CD4-positive, alpha-beta T cell treated with Interleukin-15 for 1 hour (primary cell): ENCODE data around the gene KSR1.
A peak's percentile ranks its signal among the peaks of the same experiment; 100 is the strongest.
"Not testable (repeated sequence)": the region's sequence is repeated elsewhere in the genome, so short reads cannot be mapped to it uniquely, and the experiment has no call there.

Experiments used
- DNase-seq: peaks from one replicate; pipeline ENCODE4 v3.0.0-alpha.2; 2020

The KSR1 gene

DNA sequence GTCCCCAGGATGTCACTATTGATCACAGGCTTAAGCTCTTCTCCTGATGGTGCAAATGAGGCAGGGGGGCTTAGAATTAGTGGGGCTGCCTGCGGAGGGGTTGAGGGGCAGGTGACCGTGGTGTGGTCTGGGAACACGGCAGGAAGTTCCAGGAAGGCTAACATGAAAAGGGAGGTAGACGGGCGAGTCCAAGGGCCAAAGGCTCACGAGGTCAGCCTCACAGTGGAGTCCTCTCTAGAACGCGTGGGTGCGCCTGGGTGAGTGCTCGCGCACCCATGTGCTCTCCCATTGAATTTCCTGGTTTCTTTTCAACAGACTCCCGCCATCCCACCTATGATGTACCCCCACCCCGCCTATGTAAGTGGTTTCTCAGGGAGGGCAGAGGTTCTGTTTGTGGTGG, 190.0 kb downstream of the KSR1 start:
- peak; percentile 9 for DNase-seq

DNA sequence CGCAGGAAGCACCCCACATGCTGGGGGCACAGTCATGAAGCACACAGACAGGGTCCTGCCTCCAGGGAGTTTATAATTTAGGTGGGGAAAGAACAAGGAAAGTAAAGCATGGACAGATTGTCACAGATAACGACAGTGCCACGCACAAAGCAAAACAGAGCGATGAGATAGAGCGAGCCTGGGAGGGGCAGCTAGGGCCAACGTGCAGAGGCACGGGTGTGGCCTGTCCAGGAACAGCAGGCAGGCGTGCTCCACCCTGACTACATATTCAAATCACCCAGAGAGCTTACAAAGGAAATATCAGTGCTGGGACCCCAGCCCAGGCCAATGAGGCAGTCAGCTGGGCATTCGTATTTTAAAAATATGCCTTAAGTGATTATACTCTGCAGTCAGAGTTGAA, 191.5 kb downstream of the KSR1 start:
- no peak for DNase-seq

DNA sequence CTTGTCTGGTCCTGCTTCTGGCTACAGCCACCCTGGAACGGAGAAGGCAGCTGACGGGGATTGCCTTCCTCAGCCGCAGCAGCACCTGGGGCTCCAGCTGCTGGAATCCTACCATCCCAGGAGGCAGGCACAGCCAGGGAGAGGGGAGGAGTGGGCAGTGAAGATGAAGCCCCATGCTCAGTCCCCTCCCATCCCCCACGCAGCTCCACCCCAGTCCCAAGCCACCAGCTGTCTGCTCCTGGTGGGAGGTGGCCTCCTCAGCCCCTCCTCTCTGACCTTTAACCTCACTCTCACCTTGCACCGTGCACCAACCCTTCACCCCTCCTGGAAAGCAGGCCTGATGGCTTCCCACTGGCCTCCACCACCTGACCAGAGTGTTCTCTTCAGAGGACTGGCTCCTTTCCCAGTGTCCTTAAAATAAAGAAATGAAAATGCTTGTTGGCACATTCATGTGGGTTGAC, 192.9 kb downstream of the KSR1 start:
- DNase-seq = not testable (repeated sequence)

DNA sequence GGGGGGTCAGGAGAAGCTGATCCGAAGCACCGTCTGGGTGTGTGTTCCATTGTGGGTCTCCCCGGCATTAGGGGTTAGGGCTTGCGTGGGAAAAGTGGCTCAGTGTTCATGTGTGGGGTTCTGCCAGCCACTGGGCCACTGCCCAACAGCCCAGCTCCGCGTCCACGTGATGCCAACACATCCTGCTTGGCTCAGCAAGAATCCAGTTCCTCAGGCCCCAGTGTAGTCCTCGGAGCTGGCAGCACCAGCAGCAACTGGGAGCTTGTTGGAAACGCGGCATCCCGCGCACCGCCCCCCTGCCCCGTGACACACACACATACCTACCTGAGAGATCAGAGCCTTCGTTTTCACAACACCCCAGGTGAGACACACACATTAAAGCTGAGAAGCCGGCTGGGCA, 193.7 kb downstream of the KSR1 start:
- DNase-seq = no peak

DNA sequence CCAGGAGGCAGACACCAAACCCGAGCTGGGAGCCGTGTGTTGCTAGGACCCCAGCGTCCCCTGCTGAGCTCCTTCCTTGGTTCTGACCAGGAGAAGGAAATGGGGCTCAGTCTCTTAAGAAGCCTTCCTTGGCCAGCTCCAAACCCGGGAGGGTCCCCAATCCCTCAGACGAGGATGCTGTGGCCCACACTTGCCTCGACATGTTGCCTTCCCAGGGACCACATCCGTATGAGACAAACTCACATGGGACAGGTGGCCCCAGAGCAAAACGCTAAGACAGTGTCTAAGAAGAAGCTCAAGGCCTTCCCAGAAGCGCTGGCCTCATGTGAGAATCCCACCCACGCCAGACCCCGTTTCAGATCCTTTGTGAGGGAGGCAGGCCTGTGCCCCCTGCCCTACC, 194.6 kb downstream of the KSR1 start:
- no peak for DNase-seq

DNA sequence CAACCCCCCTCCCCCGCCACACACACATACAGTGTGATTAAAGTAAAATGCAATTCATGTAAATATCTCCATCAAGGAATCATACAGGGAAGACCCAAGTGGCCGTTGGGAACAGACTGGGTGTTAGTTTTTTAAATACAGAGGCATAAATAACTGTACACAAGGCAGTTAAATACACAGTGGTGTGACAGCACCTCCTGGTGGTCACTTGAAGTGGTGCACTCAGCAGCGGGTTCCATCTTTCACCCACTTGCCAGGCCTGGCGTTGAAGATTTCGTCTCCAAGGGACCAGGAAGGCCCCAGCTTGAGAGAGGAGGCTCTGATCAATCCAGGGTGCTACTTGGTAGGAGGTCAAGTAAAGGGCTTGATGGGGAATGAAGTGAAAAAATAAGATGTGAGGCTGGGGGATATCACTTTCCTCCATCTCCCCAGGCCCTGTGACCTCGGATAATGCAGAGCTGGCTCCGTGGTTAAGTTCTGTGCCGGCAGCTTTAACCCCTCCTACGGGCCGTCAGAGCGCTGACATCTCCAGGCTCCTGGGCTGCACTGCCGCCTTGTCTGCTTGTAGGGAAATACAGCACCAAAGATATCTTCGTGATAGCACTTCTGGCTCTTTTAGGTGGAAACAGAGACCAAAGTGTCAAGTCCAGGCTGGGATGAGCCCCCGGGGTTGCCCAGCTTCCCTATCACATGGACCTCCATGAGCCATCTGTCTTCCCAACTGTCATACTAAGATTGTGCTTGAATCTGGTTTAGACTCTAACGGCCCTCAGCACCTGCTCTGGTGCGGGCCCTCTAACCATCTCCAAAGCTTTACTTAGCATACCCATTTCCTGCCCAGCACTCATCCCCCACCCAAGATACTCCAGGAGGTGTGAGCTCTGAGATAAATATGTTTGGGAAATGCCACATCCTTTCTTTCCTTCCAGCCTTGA, 195.4 kb downstream of the KSR1 start:
- peak; percentile 60 for DNase-seq

DNA sequence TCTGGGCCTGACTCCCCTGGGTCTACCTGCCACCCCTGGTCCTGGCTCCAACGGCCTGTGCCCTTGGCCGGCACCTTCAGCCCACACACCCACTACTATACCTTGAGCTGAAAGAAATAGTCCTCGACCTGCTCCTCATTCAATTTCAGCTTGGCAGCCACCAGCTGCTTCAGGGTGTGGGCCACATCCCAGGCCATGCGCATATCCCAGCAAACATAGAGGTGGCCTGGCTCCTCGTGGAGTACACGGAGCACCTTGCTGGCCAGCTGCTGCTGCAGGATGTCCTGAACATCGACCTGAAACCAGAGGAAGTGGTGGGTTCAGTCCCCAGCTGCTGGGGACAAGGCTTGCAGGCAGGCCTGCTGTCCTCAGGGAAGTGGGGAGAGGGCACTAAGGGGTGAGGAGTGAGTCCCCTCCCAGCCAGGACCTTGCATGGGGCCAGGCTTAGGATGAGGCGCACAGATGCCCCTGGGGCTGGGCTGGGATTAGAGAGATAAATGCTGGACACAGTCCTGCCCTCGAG, 197.3 kb downstream of the KSR1 start:
- not testable (repeated sequence) for DNase-seq

DNA sequence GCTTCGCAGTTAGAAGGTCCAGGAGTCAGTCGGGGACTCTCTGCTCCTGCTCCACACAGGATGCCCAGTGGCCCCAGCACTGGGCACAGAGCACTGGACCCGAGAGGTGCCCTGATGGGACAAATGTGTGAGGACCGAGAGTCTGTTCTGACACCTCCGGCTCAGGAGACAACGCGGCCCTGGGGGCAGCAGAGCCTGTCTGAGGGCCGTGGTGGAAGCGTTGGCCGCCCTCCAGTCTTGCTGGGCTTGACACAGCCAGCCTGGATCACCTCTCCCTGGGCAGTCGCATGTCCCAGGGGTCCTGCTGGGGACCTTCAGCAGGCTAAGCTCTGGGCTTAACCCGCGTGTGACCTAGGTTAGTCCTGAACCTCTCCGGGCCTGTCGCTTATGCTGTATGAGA, 197.9 kb downstream of the KSR1 start:
- DNase-seq = no peak

DNA sequence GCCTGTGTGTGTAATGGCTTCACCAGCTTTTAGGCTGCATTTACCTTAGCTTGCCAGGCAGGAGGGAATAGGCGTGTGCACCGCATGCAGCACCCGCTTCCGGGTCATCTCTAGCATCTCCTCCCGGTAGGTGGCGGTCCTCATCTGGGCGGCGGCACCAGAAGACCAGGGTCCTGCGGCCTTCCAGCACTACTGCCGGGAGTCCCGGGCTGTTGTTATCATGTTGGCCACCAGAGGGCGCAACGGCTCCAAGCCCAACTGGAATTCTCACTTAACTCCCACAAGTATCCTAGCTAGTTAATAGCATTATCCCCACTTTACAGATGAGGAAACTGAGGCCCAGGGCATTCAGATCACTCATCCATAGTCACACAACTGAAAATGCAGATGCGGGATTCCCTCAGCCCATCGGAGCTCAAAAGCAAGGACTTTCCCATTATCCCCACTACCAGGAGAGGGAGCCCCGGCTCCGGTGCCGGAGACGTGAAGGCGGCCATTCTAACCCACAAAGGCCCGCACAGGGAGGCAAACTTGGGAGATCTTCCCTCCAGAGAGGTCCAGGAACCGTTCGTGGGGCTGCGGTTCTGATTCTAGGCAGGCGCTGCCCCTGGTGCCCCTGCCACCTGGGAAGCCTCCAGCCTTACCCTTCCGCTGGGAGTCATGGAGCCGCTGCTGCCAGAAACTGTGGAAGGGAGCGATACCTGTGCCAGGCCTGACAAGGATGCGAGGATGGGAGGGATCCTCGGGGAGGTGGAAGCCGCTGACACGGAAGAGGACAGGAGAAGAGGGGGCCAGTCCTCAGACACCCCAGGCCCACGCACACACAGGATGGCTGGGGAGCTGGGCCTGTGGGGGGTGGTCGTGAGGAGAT, 198.6 kb downstream of the KSR1 start:
- DNase-seq = peak; percentile 66

DNA sequence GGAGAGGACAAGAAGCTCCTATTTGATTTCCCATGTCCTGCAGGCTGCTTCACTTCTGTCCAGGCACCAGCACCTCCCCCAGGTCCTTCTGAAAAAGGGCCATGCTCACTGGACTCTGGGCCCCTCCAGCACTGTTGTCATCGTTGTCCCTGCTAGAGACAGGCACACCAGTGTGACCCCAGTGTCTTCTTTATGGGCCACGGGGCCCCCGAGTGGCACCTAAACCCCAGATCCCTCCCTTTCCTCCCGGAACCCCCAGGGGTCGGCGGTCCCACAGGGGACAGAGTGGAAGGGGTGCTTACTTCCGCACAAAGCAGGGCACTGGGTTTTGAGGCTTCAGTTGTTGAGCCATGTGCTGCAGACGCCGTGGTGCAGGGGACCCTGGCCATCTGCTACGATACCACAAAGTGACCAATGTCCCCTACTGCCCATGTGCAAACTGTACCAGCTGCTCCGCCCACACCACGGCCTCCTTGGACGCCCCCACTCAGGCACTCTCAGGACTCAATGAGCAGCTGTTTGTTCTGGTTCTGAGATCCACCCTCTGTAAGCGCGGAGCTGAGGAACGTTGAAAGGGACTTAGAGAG, 199.4 kb downstream of the KSR1 start:
- DNase-seq = not testable (repeated sequence)

DNA sequence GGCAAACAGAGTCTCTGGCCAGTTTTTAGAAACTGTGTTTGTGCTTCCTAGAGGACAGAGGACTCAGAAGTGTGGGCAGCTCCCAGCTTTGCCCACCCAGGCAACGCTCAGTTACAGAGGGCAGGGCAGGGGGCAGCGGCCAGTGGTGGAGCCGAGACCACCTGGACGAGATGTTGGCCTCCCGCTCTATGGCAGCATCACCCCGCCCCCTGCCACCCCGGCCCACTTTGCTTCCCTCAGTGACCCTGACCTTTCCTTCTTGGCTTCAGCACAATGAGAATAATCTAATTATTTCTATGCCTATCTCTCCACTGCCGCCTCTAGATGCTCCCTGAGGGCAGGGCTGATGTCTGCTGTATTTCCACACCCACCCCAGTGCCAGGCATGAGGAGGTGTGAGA, 200.4 kb downstream of the KSR1 start:
- DNase-seq = not testable (repeated sequence)

DNA sequence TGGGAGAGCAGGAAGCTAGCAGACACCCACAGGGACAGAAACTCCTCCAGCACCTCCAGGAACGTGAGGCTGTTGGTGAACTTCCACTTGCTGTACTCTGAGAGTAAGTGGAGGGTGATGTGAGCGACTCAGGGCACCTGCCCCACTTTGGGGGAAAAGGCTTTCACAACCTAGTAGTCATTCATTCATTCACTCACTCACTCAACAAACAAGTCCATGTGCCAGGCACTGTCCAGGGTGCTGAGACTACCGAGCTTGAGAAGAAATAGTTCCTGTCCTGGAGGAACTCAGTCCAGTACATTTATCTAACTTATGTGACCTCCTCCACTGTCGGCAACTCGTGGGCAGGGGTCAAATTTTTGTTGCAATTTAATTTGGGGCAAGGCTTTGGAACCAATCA, 201.4 kb downstream of the KSR1 start:
- no peak for DNase-seq

DNA sequence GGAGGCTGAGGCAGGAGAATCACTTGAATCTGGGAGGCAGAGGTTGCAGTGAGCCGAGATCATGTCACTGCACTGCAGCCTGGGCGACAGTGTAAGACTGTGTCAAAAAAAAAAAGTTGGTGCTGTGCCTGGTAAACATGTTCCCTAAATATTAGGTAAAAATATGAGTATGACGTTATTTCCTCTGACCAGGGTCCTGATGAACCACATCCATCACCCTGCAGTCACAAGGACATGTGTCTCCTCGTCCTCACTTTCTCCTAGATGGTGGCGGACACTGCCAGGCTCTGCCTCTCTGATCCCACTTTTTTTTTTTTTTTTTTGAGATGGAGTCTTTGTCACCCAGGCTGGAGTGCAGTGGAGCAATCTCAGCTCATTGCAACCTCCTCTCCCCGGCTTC, 203.4 kb downstream of the KSR1 start:
- DNase-seq = no peak

DNA sequence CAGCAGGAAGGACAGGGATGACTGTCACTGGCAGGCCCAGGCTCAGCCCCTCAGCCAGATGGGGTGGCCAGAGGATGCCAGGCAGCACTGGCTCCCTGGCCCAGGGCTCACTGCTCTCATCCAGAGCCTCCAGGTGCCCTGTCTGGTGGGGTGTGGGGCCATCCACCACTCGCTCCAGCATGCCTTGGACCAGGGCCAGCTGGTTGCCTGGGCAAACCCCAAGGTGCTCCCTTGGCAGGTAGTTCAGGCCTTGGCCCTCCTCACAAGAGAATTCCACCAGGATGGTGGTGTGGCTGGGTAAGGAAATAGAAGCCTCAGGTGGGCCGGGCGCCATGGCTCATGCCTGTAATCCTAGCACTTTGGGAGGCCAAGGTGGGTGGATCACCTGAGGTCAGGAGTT, 204.2 kb downstream of the KSR1 start:
- no peak for DNase-seq

DNA sequence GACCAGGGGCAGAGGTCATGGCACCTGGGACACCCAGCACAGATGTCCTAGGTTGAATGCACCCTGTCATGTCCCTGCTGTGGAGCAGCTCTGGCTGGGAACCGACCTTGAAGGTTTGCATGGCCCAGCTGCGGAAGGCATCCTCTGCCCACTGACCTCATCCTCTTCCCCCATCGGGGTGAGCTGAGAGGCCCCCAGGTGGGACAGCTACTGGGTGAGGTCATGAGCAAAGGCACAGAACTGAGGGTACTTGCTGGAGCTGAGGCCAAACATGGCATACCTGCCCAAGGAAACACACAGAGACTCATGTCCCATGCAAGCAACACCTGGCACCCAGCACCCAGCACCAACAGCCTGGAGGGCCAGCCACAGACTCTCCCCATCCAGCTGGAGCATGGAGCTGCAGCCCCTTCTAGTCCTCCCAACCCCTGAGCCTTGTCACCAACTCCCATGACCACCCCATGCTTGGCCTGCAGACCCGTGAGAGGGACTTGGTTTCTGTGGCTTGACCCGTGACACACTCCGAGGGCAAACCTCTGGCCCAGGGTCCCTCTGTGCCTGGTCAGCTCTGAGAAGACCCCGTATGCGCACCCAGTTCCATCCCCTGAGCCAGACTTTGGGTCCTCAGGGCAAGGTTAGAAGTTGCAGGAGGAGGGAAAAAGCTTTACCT, 207.8 kb downstream of the KSR1 start:
- peak; percentile 16 for DNase-seq

DNA sequence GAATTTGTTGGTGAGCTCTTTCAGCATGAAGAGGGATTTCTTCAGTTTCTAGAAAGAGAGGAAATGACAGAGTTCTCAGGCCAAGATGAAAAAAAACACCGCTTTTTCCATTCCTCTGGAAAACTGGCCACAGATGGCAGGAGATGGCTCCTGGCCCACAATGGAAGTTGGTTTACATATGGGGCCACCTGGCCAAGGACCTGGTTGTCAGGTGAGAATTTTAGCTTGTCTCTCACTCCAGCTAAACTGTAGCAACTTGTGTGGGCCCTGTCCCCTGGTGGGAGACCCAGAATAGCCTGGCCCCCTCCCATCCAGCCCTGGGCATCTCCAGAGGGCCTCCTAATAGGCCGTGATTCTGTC, 208.3 kb downstream of the KSR1 start:
- peak; percentile 6 for DNase-seq

DNA sequence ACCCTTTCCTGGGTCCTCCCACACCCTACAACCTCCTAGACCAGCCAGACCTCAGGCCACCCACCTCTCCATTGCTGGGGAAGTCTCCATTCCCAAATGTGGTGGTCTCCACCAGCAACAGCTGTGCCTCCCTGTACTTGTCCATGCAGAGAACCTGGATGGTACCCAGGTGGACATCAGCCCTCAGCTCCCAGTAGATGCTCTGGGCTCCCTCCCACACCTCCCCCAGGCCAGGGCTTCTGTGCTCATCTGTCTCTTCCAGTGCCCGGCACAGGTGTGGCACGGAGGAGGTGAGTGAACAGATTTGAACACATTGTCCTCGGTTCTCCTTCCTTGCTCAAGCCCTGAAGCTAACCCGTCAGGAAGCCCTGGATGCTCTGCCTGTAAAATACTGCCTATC, 209.3 kb downstream of the KSR1 start:
- DNase-seq = peak; percentile 13

DNA sequence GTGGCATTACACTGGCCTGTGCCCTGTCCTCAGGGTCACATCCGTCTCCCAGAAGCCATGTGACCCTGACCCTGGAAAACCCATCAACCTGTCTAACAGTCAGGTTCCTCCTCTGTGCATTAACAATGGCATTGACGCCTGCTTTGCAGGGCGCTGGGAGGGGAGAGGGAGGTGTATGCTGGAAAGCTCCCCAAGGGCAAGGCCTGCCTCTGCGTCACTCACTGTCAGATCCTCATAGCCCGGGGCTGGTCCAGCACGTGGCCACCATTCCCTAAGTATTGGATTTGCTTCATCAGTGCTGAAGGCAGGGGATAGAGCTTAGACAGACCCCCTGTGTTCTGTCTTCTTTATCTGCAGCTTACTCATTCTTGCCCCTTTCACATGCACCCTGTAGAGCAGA, 210.0 kb downstream of the KSR1 start:
- not testable (repeated sequence) for DNase-seq

DNA sequence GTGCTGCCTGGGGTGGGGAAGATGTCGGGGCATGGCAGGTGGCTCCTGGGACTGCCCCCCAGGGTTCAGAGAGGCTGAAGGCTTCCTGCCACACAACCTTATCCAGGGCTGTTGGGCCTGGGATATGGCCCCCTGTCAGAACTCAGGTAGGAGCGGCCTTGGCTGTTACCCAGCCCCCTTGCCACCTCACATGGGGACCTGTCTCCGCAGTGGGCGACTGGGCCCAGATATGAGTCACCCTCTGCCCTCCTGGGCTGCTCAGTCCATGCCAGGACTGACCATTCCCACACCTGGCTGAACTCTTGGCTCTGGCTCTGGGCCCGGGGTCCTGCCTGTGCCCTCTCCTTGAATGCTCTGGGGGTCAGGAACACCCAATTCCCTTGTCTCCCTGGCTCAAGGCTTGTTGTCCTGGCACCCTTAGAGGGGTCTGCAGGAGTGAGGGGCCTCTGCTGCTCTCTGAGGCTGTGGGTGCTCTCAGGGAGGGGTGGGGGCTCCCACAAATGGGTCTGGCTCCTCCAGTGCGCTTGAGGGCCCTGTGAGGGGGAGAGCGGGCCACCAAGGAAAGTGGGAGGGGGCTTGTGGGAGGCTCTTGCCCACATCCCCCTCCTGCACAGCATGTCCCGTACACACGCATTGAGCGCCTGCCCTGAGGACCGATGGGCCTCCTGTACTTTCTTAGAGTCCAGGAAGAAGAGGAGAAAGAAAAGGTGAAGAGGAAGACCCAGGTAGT, 210.7 kb downstream of the KSR1 start:
- DNase-seq = peak; percentile 13

DNA sequence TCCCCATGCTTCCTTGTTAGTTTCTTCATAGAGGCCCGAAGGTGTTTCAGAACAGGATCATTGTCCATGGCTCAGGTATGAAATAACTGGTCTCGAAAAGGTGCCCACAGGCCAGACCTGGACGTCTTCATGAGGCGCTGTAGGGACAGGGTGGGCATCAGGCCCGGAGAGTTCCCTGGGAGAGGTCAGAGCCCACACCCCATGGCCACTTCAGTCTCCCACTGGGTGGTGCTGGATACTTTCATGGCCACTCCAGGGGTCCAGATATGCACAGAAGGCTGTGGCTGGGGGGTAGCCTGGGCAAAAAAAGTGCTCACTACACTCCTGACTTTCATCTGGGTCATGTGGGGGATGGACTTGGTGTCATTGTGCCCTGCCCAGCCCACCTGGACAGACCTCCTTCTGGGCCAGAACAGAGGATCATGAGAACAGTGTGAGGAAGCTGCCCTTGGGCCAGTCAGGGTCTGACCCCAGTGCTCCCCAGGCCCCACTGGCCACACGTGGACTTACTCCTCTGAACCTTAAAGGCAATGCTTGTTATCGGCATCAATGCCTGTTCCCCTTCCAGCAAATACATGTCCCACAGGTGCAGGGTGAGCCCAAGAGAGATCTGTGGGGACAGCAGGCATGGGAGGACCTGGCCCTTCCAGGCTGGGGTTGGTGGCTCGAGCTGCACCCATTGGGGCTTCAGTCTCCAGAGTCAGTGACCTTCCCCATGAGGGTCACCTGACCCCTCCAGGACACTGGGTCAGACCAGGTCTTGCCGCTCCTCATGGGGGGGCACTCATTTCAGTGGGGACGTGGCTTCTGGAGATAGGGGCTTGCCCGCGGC, 211.6 kb downstream of the KSR1 start:
- DNase-seq = no peak

DNA sequence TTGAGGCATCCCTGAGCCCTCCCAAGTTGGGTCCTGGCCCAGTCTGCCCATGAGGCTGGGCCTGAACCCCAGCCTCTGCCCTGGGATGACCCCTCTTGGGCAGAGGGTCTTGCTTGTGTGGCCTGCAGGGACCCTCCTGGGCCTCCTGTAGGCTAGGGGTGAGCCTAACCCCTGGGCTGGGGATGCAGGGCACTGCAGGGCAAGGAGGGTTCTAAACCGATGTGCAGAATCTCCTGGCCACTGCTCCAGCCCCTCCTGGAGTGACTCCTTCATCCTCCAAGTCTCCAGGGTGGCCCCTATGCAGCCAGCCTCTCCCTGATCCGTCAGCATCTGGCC, 212.2 kb downstream of the KSR1 start:
- DNase-seq = no peak
